ENCODE results near the gene GAP43.

Gene GAP43

GRCh38 chr3:115758076-115758763, 134.9 kb downstream of the GAP43 start:
- H3K9me3 Mint-ChIP-seq: peaks cover 4 to 7% of the 10 kb centered on the region in 2 donors
- no peaks in the 10 kb centered on the region for H3K4me1 Mint-ChIP-seq
- H3K36me3 Mint-ChIP-seq: no peaks in the 10 kb centered on the region
- peaks cover 0 to 20% of the 10 kb centered on the region in 2 donors for H3K27me3 Mint-ChIP-seq
- ATAC-seq (replicated peaks) (no peak), DNase-seq (no peak)
- H3K4me3 Mint-ChIP-seq: no peak overlapping the region
- H3K27ac Mint-ChIP-seq: no peak overlapping the region

GRCh38 chr3:115760716-115761115, 137.4 kb downstream of the GAP43 start:
- H3K27ac Mint-ChIP-seq: no peak overlapping the region
- peaks cover 1 to 3% of the 10 kb centered on the region in 2 donors for H3K9me3 Mint-ChIP-seq
- no peak for DNase-seq
- H3K4me3 Mint-ChIP-seq: no peak overlapping the region
- H3K27me3 Mint-ChIP-seq: peaks cover 0 to 5% of the 10 kb centered on the region in 2 donors
- H3K36me3 Mint-ChIP-seq: no peaks in the 10 kb centered on the region
- no peak for ATAC-seq (replicated peaks)
- H3K4me1 Mint-ChIP-seq: no peaks in the 10 kb centered on the region

- H3K4me3 Mint-ChIP-seq: no peak overlapping the region
- H3K4me1 Mint-ChIP-seq: no peaks in the 10 kb centered on the region
- no peaks in the 10 kb centered on the region for H3K36me3 Mint-ChIP-seq
- peaks cover 0 to 3% of the 10 kb centered on the region in 2 donors for H3K27me3 Mint-ChIP-seq
- DNase-seq: no peak
- H3K27ac Mint-ChIP-seq: no peak overlapping the region
- no peak for ATAC-seq (replicated peaks)
- no peaks in the 10 kb centered on the region for H3K9me3 Mint-ChIP-seq
Observed at GRCh38 chr3:115761927-115762305, 138.6 kb downstream of the GAP43 start.

DNA sequence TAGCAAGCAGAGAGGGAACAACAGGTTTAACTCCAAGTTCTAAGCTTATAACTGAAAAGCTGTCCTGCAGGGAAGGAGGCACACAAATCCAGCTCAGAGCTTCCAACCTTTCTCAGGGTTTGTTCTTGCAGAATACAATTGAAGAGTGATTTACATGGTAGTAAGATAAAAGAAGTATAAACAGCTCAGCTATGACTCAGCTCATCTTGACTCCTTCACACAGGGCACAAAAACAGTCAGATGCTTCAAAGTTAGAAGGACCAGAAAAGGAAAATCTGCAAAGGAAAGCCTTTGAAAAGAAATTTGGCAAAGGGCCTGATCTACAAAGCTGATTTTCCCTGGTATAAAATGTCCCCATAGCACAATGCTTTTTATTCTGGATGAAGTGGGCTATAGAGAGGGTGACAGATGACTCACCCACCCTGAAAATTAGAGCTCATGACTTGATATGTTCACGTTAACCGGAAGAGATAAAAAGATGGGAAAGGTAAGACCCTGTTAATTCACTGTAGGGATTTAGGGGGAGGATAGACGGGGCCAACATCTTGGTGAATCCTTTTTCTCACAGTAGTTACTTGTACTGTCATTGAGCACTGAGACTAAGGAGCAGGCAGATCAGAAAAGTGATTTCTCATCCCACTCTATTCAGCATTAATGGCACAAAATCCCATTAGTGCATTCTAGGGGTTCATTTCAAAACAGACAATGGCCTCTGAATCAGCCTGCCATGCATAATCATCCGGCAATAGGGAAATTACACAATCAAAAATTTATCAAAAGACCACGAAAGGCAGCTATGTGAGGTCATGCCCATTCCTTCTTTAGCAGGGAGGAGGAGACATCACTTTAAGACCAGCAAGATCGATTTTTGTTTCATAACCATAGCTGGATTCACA, 143.5 kb downstream of the GAP43 start:
- Mint-ChIP-seq H3K27me3 (peaks cover 7 to 8% of the 10 kb centered on the region in 2 donors), H3K4me1 (no peaks in the 10 kb centered on the region), H3K27ac (no peak overlapping the region), H3K4me3 (no peak overlapping the region), H3K36me3 (no peaks in the 10 kb centered on the region), H3K9me3 (no peaks in the 10 kb centered on the region)
- DNase-seq: no peak
- ATAC-seq (replicated peaks): no peak

GRCh38 chr3:115768661-115769060, 145.4 kb downstream of the GAP43 start:
- no peak overlapping the region for H3K27ac Mint-ChIP-seq

More at GRCh38 chr3:115768661-115769060, 145.4 kb downstream of the GAP43 start:
- H3K4me3 Mint-ChIP-seq: no peak overlapping the region
- peaks cover 14 to 16% of the 10 kb centered on the region in 2 donors for H3K27me3 Mint-ChIP-seq
- H3K9me3 Mint-ChIP-seq: no peaks in the 10 kb centered on the region
- DNase-seq (no peak), ATAC-seq (replicated peaks) (no peak)
- H3K4me1 Mint-ChIP-seq: no peaks in the 10 kb centered on the region
- no peaks in the 10 kb centered on the region for H3K36me3 Mint-ChIP-seq

Data from stimulated activated naive B cell treated with anti-CD40 and anti-IgM and Interleukin-4, amounts not matched to agents 10 μg/mL and 1 μg/mL and 100 μg/mL, for 72 hours (primary cell).